ENCODE data around the gene CPNE4.
A peak's percentile ranks its signal among the peaks of the same experiment; 100 is the strongest.
"Not testable (repeated sequence)": the region's sequence is repeated elsewhere in the genome, so short reads cannot be mapped to it uniquely, and the experiment has no call there.

Gene CPNE4

GRCh38 chr3:131540143-131540542, 494.7 kb downstream of the CPNE4 start:
- peak; percentile 36 for DNase-seq (ENCODE audit: low read depth, low spot score)

GRCh38 chr3:131538968-131539367, 495.8 kb downstream of the CPNE4 start:
- no peak for DNase-seq (ENCODE audit: low read depth, low spot score)

GRCh38 chr3:131537531-131537930, 497.3 kb downstream of the CPNE4 start:
- no peak for DNase-seq (ENCODE audit: low read depth, low spot score)

GRCh38 chr3:131535596-131535995, 499.2 kb downstream of the CPNE4 start:
- peak; percentile 27 for DNase-seq (ENCODE audit: low read depth, low spot score)

GRCh38 chr3:131535131-131535530, 499.7 kb downstream of the CPNE4 start:
- peak; percentile 59 for DNase-seq (ENCODE audit: low read depth, low spot score)

- DNase-seq (ENCODE audit: low read depth, low spot score) = no peak
These were observed 502.2 kb downstream of the CPNE4 start for GRCh38 chr3:131532645-131533044.

- DNase-seq (ENCODE audit: low read depth, low spot score) = no peak
These were observed 504.0 kb downstream of the CPNE4 start for GRCh38 chr3:131530843-131531242.

GRCh38 chr3:131530388-131530787, 504.4 kb downstream of the CPNE4 start:
- no peak for DNase-seq (ENCODE audit: low read depth, low spot score)

- DNase-seq (ENCODE audit: low read depth, low spot score) = peak; percentile 80
These were observed 507.9 kb downstream of the CPNE4 start for GRCh38 chr3:131526801-131527347.

GRCh38 chr3:131518680-131519079, 516.1 kb downstream of the CPNE4 start:
- DNase-seq (ENCODE audit: low read depth, low spot score) = no peak

GRCh38 chr3:131505421-131505820, 529.4 kb downstream of the CPNE4 start:
- DNase-seq (ENCODE audit: low read depth, low spot score) = no peak

GRCh38 chr3:131503320-131503635, 531.5 kb downstream of the CPNE4 start:
- DNase-seq (ENCODE audit: low read depth, low spot score) = peak; percentile 1

- DNase-seq (ENCODE audit: low read depth, low spot score) = peak; percentile 94
These were observed 532.1 kb downstream of the CPNE4 start, which contains the start of gene MRPL3 for GRCh38 chr3:131502530-131503319. MRPL3 (minus strand) TSS chr3:131502971; CDS start chr3:131502821, 150 bp downstream.

GRCh38 chr3:131501949-131502348, 532.9 kb downstream of the CPNE4 start:
- DNase-seq (ENCODE audit: low read depth, low spot score) = no peak

GRCh38 chr3:131494706-131495105, 540.1 kb downstream of the CPNE4 start:
- DNase-seq (ENCODE audit: low read depth, low spot score) = peak; percentile 28

GRCh38 chr3:131491775-131492174, 543.0 kb downstream of the CPNE4 start:
- no peak for DNase-seq (ENCODE audit: low read depth, low spot score)

GRCh38 chr3:131491084-131491483, 543.7 kb downstream of the CPNE4 start:
- DNase-seq (ENCODE audit: low read depth, low spot score) = no peak

GRCh38 chr3:131486545-131486944, 548.3 kb downstream of the CPNE4 start:
- not testable (repeated sequence) for DNase-seq (ENCODE audit: low read depth, low spot score)

- peak; percentile 54 for DNase-seq (ENCODE audit: low read depth, low spot score)
These were observed 549.7 kb downstream of the CPNE4 start for GRCh38 chr3:131485119-131485518.

GRCh38 chr3:131484496-131485111, 550.2 kb downstream of the CPNE4 start:
- DNase-seq (ENCODE audit: low read depth, low spot score) = peak; percentile 2
